SK-N-SH (cell line): ENCODE results near the gene CNRIP1. TPM values are rescaled to one million over a fixed set of nuclear protein-coding genes. Genes with fewer than 3 reads are reported as not detected.

ENCODE experiments used
- CTCF ChIA-PET: fragments of 300-600, 350-600 bp; formaldehyde crosslinking; extraction: SDS; loops from one replicate; lab custom pipeline; 2021; lab: Yijun Ruan, JAX
- POLR2A ChIA-PET: fragments of 350-600 bp; sonication (Branson Sonifier 250); formaldehyde crosslinking; extraction: SDS; loops from one replicate; lab custom pipeline; 2020; ENCODE audit warnings: antibody characterized with exemption, inconsistent platforms; lab: Yijun Ruan, JAX
- DNase-seq: peaks from one replicate; pipeline ENCODE4 v3.0.0; 2012
- H2AFZ ChIP-seq: fragments of 200-600 bp; sonication (generic); 2 replicates; pipeline ENCODE4 v1.8.1; 2016; ENCODE audit warnings: antibody characterized with exemption, mild to moderate bottlenecking, low read depth
- H3F3A ChIP-seq: fragments of 200-600 bp; sonication (generic); replicated peaks from 2 replicates; pipeline ENCODE3; 2016; ENCODE audit warnings: antibody characterized with exemption, mild to moderate bottlenecking; ENCODE audit not compliant: insufficient read depth
- H3K27ac ChIP-seq, 2 experiments: fragments of 200-500 bp in 1 of 2; fragments of 200-600 bp in 1 of 2; sonication (Bioruptor generic) in 1 of 2; sonication (generic), shearing (Covaris generic) in 1 of 2; 2 replicates each; pipeline versions ENCODE4 v1.5.1 to v1.6.1; 2014 to 2016; ENCODE audit warnings: low read depth in 2 of 2, inconsistent platforms in 1 of 2, low read length in 1 of 2, mild to moderate bottlenecking in 1 of 2, mixed read lengths in 1 of 2
- H3K27me3 ChIP-seq: fragments of 200-600 bp; sonication (generic), shearing (Covaris generic); 2 replicates; pipeline ENCODE4 v1.6.1; 2016; ENCODE audit warnings: mixed run types; ENCODE audit not compliant: insufficient read depth
- H3K36me3 ChIP-seq, 2 experiments: fragments of 200-500 bp in 1 of 2; fragments of 200-600 bp in 1 of 2; sonication (Bioruptor generic) in 1 of 2; sonication (generic) in 1 of 2; replicated peaks in 1 of 2; 2 replicates each; pipeline versions ENCODE3 to v1.5.1; 2014 to 2016; ENCODE audit warnings: low read length in 1 of 2, mild to moderate bottlenecking in 1 of 2; ENCODE audit not compliant: insufficient read depth in 2 of 2, control insufficient read depth in 1 of 2
- H3K4me1 ChIP-seq, 2 experiments: fragments of 200-500 bp in 1 of 2; fragments of 200-600 bp in 1 of 2; sonication (Bioruptor generic) in 1 of 2; sonication (generic), shearing (Covaris generic) in 1 of 2; 2 replicates each; pipeline versions ENCODE4 v1.5.1 to v1.6.1; 2014 to 2016; ENCODE audit warnings: low read depth in 1 of 2, low read length in 1 of 2, mixed run types in 1 of 2; ENCODE audit not compliant: insufficient read depth in 2 of 2, control insufficient read depth in 1 of 2
- H3K4me2 ChIP-seq: fragments of 200-600 bp; sonication (generic), shearing (Covaris generic); 2 replicates; pipeline ENCODE4 v1.6.1; 2017; ENCODE audit warnings: mixed run types
- H3K4me3 ChIP-seq, 2 experiments: fragments of 200-500 bp in 1 of 2; fragments of 200-600 bp in 1 of 2; sonication (Bioruptor generic) in 1 of 2; sonication (generic), shearing (Covaris generic) in 1 of 2; 2 replicates each; pipeline versions ENCODE4 v1.5.1 to v1.8.1; 2014 to 2016; ENCODE audit warnings: low read depth in 2 of 2, inconsistent platforms in 1 of 2, low read length in 1 of 2, mild to moderate bottlenecking in 1 of 2, mixed read lengths in 1 of 2, moderate library complexity in 1 of 2
- H3K79me2 ChIP-seq: fragments of 200-600 bp; sonication (generic); 2 replicates; pipeline ENCODE4 v1.8.1; 2017; ENCODE audit warnings: mild to moderate bottlenecking; ENCODE audit not compliant: insufficient read depth
- H3K9ac ChIP-seq: fragments of 200-600 bp; sonication (generic); 2 replicates; pipeline ENCODE4 v1.6.1; 2017; ENCODE audit warnings: mixed run types
- H3K9me2 ChIP-seq: fragments of 200-600 bp; sonication (generic); 2 replicates; pipeline ENCODE4 v1.6.1; 2017; ENCODE audit warnings: mixed run types
- H3K9me3 ChIP-seq: fragments of 200-600 bp; sonication (generic); 2 replicates; pipeline ENCODE4 v1.6.1; 2017; ENCODE audit warnings: mixed run types, mild to moderate bottlenecking, moderate library complexity
- H4K20me1 ChIP-seq: fragments of 200-600 bp; sonication (generic); 2 replicates; pipeline ENCODE4 v1.6.1; 2017; ENCODE audit warnings: mild to moderate bottlenecking, mixed run types; ENCODE audit not compliant: insufficient read depth
- ELF1 ChIP-seq: IDR thresholded peaks from 2 replicates; pipeline ENCODE4 v1.4.0; 2012
- FOSL2 ChIP-seq: IDR thresholded peaks from 2 replicates; pipeline ENCODE4 v1.4.0; 2012; ENCODE audit warnings: low read depth, mild to moderate bottlenecking, moderate library complexity, borderline replicate concordance
- FOXM1 ChIP-seq: IDR thresholded peaks from 2 replicates; pipeline ENCODE4 v1.4.0; 2012; ENCODE audit warnings: low read depth, mild to moderate bottlenecking
- JUND ChIP-seq: IDR thresholded peaks from 2 replicates; pipeline ENCODE4 v1.4.0; 2012
- MXI1 ChIP-seq: IDR thresholded peaks from 2 replicates; pipeline ENCODE4 v1.6.1; 2012; ENCODE audit warnings: mild to moderate bottlenecking, low read depth, low read length, improper control_type of control experiment
- NFIC ChIP-seq: IDR thresholded peaks from 2 replicates; pipeline ENCODE4 v1.4.0; 2012; ENCODE audit warnings: borderline replicate concordance
- POLR2AphosphoS5 ChIP-seq: IDR thresholded peaks from 2 replicates; pipeline ENCODE4 v1.6.1; 2012; ENCODE audit warnings: low read depth, low read length
- TEAD4 ChIP-seq: IDR thresholded peaks from 2 replicates; pipeline ENCODE4 v1.4.0; 2012; ENCODE audit warnings: mild to moderate bottlenecking, borderline replicate concordance; ENCODE audit not compliant: insufficient read depth
- WGBS: methylation state at CpG from one replicate; pipeline ENCODE4 v1.1.6; 2017; ENCODE audit warnings: low lambda C conversion rate; 5-methylcytosine and 5-hydroxymethylcytosine counted together
- polyA plus RNA-seq, 3 experiments: library from polyadenylated mRNA; depleted of rRNA; stranded (reverse); fragments of >200 nt; gene quantifications; 2 replicates each; pipeline ENCODE4 v1.2.3, GENCODE V29; 2012
- TF ChIP-seq, protein P1 (sequence below): IDR thresholded peaks from 2 replicates; pipeline ENCODE4; 2012
- TF ChIP-seq, protein P2 (sequence below): IDR thresholded peaks from 2 replicates; pipeline ENCODE4 v1.4.0; 2012; ENCODE audit warnings: low read depth, borderline replicate concordance
- TF ChIP-seq, protein P3 (sequence below): fragments of 200-600 bp; sonication (generic); IDR thresholded peaks from 2 replicates; pipeline ENCODE4 v1.6.1; 2017; ENCODE audit warnings: antibody characterized with exemption, mild to moderate bottlenecking, moderate library complexity

CNRIP1 gene
- polyA plus RNA-seq, 1 of the 3 experiments (the other 2 are of a cell fraction) = 55.5 TPM

- Histone ChIP-seq H3K4me1 (peaks cover 4 to 15% of the 10 kb centered on the region in 2 experiments; a peak in 2 of 4 replicates), H3K27me3 (no peaks in the 10 kb centered on the region), H4K20me1 (peaks cover 3% of the 10 kb centered on the region; the same call in 1 of the 2 replicates), H3K4me3 (no peak overlapping the region), H3K79me2 (peaks cover 12% of the 10 kb centered on the region), H3K9me3 (no peaks in the 10 kb centered on the region), H3K4me2 (no peak overlapping the region), H3K27ac (peak overlapping the region in 1 of 2 experiments; percentile 31; a peak in 2 of 4 replicates), H3F3A (peaks cover 18% of the 10 kb centered on the region), H3K9me2 (no peaks in the 10 kb centered on the region), H2AFZ (no peak overlapping the region), H3K36me3 (peaks cover 0 to 22% of the 10 kb centered on the region in 2 experiments), H3K9ac (no peak overlapping the region)
- DNase-seq = peak; percentile 44
- POLR2A ChIA-PET = interaction anchor here (1.4 kb wide), 1 partner anchor 17 kb away, joined by 8 read pairs; the partner anchor contains the start of gene CNRIP1
- CTCF ChIA-PET = interaction anchor here (0.7 to 6.7 kb wide), 5 partner anchors 11 to 219 kb away, joined by 3 to 32 read pairs (median 8); partner anchors contain the start of gene CNRIP1
- TF ChIP-seq, protein P1, sequence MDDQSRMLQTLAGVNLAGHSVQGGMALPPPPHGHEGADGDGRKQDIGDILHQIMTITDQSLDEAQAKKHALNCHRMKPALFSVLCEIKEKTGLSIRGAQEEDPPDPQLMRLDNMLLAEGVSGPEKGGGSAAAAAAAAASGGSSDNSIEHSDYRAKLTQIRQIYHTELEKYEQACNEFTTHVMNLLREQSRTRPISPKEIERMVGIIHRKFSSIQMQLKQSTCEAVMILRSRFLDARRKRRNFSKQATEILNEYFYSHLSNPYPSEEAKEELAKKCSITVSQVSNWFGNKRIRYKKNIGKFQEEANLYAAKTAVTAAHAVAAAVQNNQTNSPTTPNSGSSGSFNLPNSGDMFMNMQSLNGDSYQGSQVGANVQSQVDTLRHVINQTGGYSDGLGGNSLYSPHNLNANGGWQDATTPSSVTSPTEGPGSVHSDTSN = peak; percentile 10; the same call in 1 of the 2 replicates
- TF ChIP-seq NFIC = no peak
- WGBS = 84% methylated on average over 3 of the region's 3 CpGs
These were observed 17.4 kb downstream of the CNRIP1 start for GRCh38 chr2:68302281-68302875.

DNA sequence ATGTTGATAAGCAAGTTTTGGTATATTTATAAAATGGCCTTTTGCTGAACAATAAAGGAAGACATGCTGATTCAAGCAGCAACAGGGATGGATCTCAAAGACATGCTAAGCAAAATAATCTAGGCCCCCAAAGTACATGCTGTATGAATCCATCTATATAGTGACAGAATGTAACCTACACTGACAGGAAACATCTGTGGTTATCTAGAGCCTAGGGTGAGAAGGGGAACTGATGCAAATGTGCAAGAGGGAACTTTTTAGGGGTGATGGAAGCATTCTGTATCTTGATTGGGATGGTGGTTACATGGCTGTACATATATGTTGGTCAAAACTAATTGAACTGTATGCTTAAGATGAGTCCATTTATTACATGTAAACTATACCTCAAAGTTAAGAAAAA, 24.2 kb downstream of the CNRIP1 start:
- POLR2A ChIA-PET = no interaction called here
- H3K27ac ChIP-seq = no peak overlapping the region
- H3F3A ChIP-seq = no peaks in the 10 kb centered on the region
- H2AFZ ChIP-seq = no peak overlapping the region
- no peak overlapping the region for H3K4me3 ChIP-seq
- peaks cover 6% of the 10 kb centered on the region for H3K79me2 ChIP-seq
- H3K27me3 ChIP-seq = no peaks in the 10 kb centered on the region
- no peak overlapping the region for H3K9ac ChIP-seq
- no peaks in the 10 kb centered on the region; a peak in 1 of 4 replicates for H3K4me1 ChIP-seq
- H3K9me3 ChIP-seq = no peaks in the 10 kb centered on the region
- no peaks in the 10 kb centered on the region for H3K9me2 ChIP-seq
- peaks cover 4 to 11% of the 10 kb centered on the region in 2 experiments for H3K36me3 ChIP-seq
- TF ChIP-seq, protein P2, sequence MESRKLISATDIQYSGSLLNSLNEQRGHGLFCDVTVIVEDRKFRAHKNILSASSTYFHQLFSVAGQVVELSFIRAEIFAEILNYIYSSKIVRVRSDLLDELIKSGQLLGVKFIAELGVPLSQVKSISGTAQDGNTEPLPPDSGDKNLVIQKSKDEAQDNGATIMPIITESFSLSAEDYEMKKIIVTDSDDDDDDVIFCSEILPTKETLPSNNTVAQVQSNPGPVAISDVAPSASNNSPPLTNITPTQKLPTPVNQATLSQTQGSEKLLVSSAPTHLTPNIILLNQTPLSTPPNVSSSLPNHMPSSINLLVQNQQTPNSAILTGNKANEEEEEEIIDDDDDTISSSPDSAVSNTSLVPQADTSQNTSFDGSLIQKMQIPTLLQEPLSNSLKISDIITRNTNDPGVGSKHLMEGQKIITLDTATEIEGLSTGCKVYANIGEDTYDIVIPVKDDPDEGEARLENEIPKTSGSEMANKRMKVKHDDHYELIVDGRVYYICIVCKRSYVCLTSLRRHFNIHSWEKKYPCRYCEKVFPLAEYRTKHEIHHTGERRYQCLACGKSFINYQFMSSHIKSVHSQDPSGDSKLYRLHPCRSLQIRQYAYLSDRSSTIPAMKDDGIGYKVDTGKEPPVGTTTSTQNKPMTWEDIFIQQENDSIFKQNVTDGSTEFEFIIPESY = no peak
- no peak for TF ChIP-seq ELF1
- TF ChIP-seq FOXM1 = no peak
- TF ChIP-seq FOSL2 = no peak
- no peak for TF ChIP-seq MXI1
- TF ChIP-seq JUND = no peak
- TF ChIP-seq, protein P3, sequence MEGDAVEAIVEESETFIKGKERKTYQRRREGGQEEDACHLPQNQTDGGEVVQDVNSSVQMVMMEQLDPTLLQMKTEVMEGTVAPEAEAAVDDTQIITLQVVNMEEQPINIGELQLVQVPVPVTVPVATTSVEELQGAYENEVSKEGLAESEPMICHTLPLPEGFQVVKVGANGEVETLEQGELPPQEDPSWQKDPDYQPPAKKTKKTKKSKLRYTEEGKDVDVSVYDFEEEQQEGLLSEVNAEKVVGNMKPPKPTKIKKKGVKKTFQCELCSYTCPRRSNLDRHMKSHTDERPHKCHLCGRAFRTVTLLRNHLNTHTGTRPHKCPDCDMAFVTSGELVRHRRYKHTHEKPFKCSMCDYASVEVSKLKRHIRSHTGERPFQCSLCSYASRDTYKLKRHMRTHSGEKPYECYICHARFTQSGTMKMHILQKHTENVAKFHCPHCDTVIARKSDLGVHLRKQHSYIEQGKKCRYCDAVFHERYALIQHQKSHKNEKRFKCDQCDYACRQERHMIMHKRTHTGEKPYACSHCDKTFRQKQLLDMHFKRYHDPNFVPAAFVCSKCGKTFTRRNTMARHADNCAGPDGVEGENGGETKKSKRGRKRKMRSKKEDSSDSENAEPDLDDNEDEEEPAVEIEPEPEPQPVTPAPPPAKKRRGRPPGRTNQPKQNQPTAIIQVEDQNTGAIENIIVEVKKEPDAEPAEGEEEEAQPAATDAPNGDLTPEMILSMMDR = no peak
- TF ChIP-seq POLR2AphosphoS5 = no peak
- no peak for TF ChIP-seq NFIC
- no peak for TF ChIP-seq TEAD4
- TF ChIP-seq, all 33 proteins: peak for 0
- Histone ChIP-seq H4K20me1 (no peaks in the 10 kb centered on the region), H3K4me2 (no peak overlapping the region)
- no peak for DNase-seq
- CTCF ChIA-PET = interaction anchor here (2.0 to 6.1 kb wide), 3 partner anchors 11 to 174 kb away, joined by 4 to 51 read pairs (median 47); no protein-coding TSS in a partner anchor
